Measurements from ENCODE around the gene SUCNR1. TPM values are rescaled to one million over a fixed set of nuclear protein-coding genes. Genes with fewer than 3 reads are reported as not detected.

SUCNR1 gene
- total RNA-seq, 1 experiment from 2014 or later, result not detected

- Histone ChIP-seq H3K4me2 (ENCODE audit: low read depth, low read length, poor library complexity, severe bottlenecking) (no peak overlapping the region), H3K9ac (ENCODE audit: low read length) (no peak overlapping the region), H3K36me3 (ENCODE audit: insufficient read depth, low read length) (no peaks in the 10 kb centered on the region), H3K27me3 (ENCODE audit: low read length) (no peaks in the 10 kb centered on the region), H3K9me3 (ENCODE audit: low read length) (no peaks in the 10 kb centered on the region), H3K27ac (ENCODE audit: low read length) (no peak overlapping the region), H4K20me1 (ENCODE audit: insufficient read depth, low read depth, low read length) (no peaks in the 10 kb centered on the region), H3K9me2 (replicated peaks; ENCODE audit: insufficient read depth, low read length) (no peaks in the 10 kb centered on the region), H3K4me3 (ENCODE audit: low read length) (no peak overlapping the region), H3K79me2 (ENCODE audit: low read length) (no peaks in the 10 kb centered on the region), H2AFZ (ENCODE audit: low read length) (no peak overlapping the region), H3K4me1 (ENCODE audit: low read length) (no peaks in the 10 kb centered on the region)
- DNase-seq, result no peak
Observed at GRCh38 chr3:151900884-151901643, 27.6 kb downstream of the SUCNR1 start.

GRCh38 chr3:151901644-151902285 lies 28.3 kb downstream of the SUCNR1 start:
- no peak for DNase-seq
- H3K9ac ChIP-seq (ENCODE audit: low read length), result no peak overlapping the region
- H4K20me1 ChIP-seq (ENCODE audit: insufficient read depth, low read depth, low read length), result no peaks in the 10 kb centered on the region
- no peaks in the 10 kb centered on the region for H3K27me3 ChIP-seq (ENCODE audit: low read length)
- no peaks in the 10 kb centered on the region for H3K4me1 ChIP-seq (ENCODE audit: low read length)
- H3K9me3 ChIP-seq (ENCODE audit: low read length), result no peaks in the 10 kb centered on the region
- H3K27ac ChIP-seq (ENCODE audit: low read length), result no peak overlapping the region
- H3K9me2 ChIP-seq (replicated peaks; ENCODE audit: insufficient read depth, low read length), result no peaks in the 10 kb centered on the region
- H3K4me3 ChIP-seq (ENCODE audit: low read length), result no peak overlapping the region
- no peak overlapping the region for H3K4me2 ChIP-seq (ENCODE audit: low read depth, low read length, poor library complexity, severe bottlenecking)
- H2AFZ ChIP-seq (ENCODE audit: low read length), result no peak overlapping the region
- no peaks in the 10 kb centered on the region for H3K36me3 ChIP-seq (ENCODE audit: insufficient read depth, low read length)
- H3K79me2 ChIP-seq (ENCODE audit: low read length), result no peaks in the 10 kb centered on the region

DNA sequence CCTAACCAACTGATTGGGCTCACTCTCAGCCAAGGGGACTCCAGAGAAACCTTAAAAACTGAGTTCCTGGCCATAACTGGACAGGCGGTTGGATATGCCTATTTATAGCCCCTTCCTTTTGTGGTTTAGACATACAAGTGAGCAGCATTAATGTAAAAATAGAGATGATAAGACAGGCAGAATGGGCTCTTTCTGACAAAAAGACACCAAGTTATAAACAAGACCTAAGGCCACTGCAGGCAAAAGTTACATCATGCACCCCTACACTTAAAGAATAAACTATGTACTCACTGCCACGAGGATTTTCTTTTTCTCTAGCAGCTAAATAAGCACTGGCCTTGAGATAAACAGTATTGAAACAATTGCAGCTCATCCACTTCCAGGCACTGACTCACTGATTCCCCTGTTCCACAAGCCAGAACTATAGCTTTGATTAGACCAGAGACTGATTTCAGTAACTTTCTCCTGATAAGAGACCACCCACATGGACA lies 30.1 kb downstream of the SUCNR1 start:
- Histone ChIP-seq H3K36me3 (ENCODE audit: insufficient read depth, low read length) (no peaks in the 10 kb centered on the region), H3K4me2 (ENCODE audit: low read depth, low read length, poor library complexity, severe bottlenecking) (no peak overlapping the region)

GRCh38 chr3:151905647-151906046 lies 32.2 kb downstream of the SUCNR1 start:
- no peak overlapping the region for H3K4me2 ChIP-seq (ENCODE audit: low read depth, low read length, poor library complexity, severe bottlenecking)
- no peaks in the 10 kb centered on the region for H3K79me2 ChIP-seq (ENCODE audit: low read length)
- no peak overlapping the region for H3K9ac ChIP-seq (ENCODE audit: low read length)
- H3K4me1 ChIP-seq (ENCODE audit: low read length), result no peaks in the 10 kb centered on the region
- no peaks in the 10 kb centered on the region for H4K20me1 ChIP-seq (ENCODE audit: insufficient read depth, low read depth, low read length)
- H3K36me3 ChIP-seq (ENCODE audit: insufficient read depth, low read length), result no peaks in the 10 kb centered on the region
- no peak overlapping the region for H3K4me3 ChIP-seq (ENCODE audit: low read length)
- H3K27ac ChIP-seq (ENCODE audit: low read length), result no peak overlapping the region
- DNase-seq, result no peak
- H3K27me3 ChIP-seq (ENCODE audit: low read length), result no peaks in the 10 kb centered on the region
- H3K9me2 ChIP-seq (replicated peaks; ENCODE audit: insufficient read depth, low read length), result no peaks in the 10 kb centered on the region
- no peaks in the 10 kb centered on the region for H3K9me3 ChIP-seq (ENCODE audit: low read length)
- H2AFZ ChIP-seq (ENCODE audit: low read length), result no peak overlapping the region

More for the DNA sequence above, 30.1 kb downstream of the SUCNR1 start:
- Histone ChIP-seq H3K79me2 (ENCODE audit: low read length) (no peaks in the 10 kb centered on the region), H3K27ac (ENCODE audit: low read length) (no peak overlapping the region), H4K20me1 (ENCODE audit: insufficient read depth, low read depth, low read length) (no peaks in the 10 kb centered on the region), H2AFZ (ENCODE audit: low read length) (no peak overlapping the region), H3K4me1 (ENCODE audit: low read length) (no peaks in the 10 kb centered on the region), H3K4me3 (ENCODE audit: low read length) (no peak overlapping the region), H3K9me2 (replicated peaks; ENCODE audit: insufficient read depth, low read length) (no peaks in the 10 kb centered on the region), H3K9ac (ENCODE audit: low read length) (no peak overlapping the region), H3K27me3 (ENCODE audit: low read length) (no peaks in the 10 kb centered on the region), H3K9me3 (ENCODE audit: low read length) (no peaks in the 10 kb centered on the region)
- no peak for DNase-seq

DNA sequence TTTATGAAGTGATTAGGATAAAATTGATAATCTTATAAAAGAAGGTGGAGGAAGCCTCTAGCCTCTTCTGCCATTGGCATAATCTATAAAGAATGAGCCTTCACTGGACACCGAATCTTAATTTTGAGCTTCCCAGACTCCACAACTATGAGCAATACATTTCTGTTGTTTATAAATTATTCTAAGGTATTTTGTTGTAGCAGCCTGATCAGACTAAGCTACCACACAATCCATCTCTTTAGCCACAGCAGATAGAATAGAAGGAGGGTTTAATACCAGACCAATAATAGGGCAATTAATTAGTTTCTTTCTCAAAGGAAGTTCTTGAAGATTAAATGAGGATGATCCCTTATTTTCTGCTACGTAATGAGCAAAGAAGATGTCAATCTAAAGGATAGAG lies 33.3 kb downstream of the SUCNR1 start:
- H3K36me3 ChIP-seq (ENCODE audit: insufficient read depth, low read length), result no peaks in the 10 kb centered on the region
- H3K27ac ChIP-seq (ENCODE audit: low read length), result no peak overlapping the region
- H3K9me3 ChIP-seq (ENCODE audit: low read length), result no peaks in the 10 kb centered on the region
- H3K9ac ChIP-seq (ENCODE audit: low read length), result no peak overlapping the region
- H3K9me2 ChIP-seq (replicated peaks; ENCODE audit: insufficient read depth, low read length), result no peaks in the 10 kb centered on the region
- no peaks in the 10 kb centered on the region for H3K79me2 ChIP-seq (ENCODE audit: low read length)
- H2AFZ ChIP-seq (ENCODE audit: low read length), result no peak overlapping the region
- no peak overlapping the region for H3K4me3 ChIP-seq (ENCODE audit: low read length)
- no peaks in the 10 kb centered on the region for H3K27me3 ChIP-seq (ENCODE audit: low read length)
- no peaks in the 10 kb centered on the region for H3K4me1 ChIP-seq (ENCODE audit: low read length)
- H4K20me1 ChIP-seq (ENCODE audit: insufficient read depth, low read depth, low read length), result no peaks in the 10 kb centered on the region
- no peak overlapping the region for H3K4me2 ChIP-seq (ENCODE audit: low read depth, low read length, poor library complexity, severe bottlenecking)
- DNase-seq, result no peak

DNA sequence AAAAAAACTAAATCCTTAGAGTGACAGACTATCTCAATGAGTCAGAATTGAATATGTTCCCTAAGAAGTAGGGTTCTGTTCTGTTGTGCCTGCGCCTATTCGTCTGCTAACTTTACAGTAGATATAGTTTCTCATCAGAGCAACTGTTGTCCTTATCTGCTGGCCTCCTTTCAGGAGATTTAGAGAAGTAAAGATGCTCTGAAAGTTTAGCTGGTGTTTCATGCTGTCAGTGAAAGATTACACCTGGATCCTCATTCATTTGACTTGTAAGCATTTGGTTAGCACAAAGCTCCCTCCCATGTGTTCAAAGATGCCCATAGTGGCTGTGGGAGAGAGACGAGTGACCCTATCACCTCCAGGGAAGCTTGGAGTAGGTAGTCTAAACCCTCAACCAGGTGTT lies 35.0 kb downstream of the SUCNR1 start:
- Histone ChIP-seq H3K4me1 (ENCODE audit: low read length) (no peaks in the 10 kb centered on the region), H3K4me3 (ENCODE audit: low read length) (no peak overlapping the region), H3K9ac (ENCODE audit: low read length) (no peak overlapping the region), H3K27ac (ENCODE audit: low read length) (no peak overlapping the region), H3K4me2 (ENCODE audit: low read depth, low read length, poor library complexity, severe bottlenecking) (no peak overlapping the region), H3K79me2 (ENCODE audit: low read length) (no peaks in the 10 kb centered on the region), H3K9me3 (ENCODE audit: low read length) (no peaks in the 10 kb centered on the region), H2AFZ (ENCODE audit: low read length) (no peak overlapping the region), H4K20me1 (ENCODE audit: insufficient read depth, low read depth, low read length) (no peaks in the 10 kb centered on the region), H3K9me2 (replicated peaks; ENCODE audit: insufficient read depth, low read length) (no peaks in the 10 kb centered on the region), H3K36me3 (ENCODE audit: insufficient read depth, low read length) (no peaks in the 10 kb centered on the region), H3K27me3 (ENCODE audit: low read length) (no peaks in the 10 kb centered on the region)
- no peak for DNase-seq

DNA sequence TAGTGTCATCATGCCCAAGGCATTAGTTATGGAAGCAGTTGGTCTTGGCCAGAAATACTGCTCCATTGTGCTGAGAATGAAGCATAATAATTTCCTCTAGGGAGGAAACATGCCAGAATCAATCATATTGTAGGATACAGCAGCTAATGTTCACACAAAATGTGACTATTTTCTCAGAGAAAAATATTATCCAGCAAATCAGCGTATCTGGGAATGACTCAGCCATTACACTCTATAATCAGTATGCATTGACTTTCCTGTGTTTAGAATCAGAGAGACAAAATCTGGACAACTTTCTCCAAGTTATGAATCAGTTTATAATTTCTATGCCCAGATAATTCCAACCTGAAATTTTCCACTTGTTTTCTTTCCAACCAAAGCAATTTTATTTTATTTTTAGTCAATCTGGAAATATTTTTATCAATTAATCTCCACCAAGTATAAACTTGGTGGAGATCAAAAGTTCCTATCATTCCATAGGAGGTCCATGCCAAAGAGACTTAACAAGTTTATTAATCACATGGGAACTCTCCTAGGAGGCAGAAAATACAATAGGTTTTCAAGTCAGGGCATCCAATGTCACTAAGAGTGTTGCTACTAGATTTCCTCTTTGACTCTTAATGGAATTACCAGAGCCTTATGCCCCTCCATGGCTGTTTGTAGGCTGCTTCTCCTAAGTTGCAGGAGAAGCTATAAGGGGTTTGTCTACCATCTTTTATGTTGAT lies 36.4 kb downstream of the SUCNR1 start:
- no peak overlapping the region for H3K27ac ChIP-seq (ENCODE audit: low read length)
- H3K4me2 ChIP-seq (ENCODE audit: low read depth, low read length, poor library complexity, severe bottlenecking), result no peak overlapping the region
- H3K36me3 ChIP-seq (ENCODE audit: insufficient read depth, low read length), result no peaks in the 10 kb centered on the region
- no peaks in the 10 kb centered on the region for H4K20me1 ChIP-seq (ENCODE audit: insufficient read depth, low read depth, low read length)
- H3K27me3 ChIP-seq (ENCODE audit: low read length), result no peaks in the 10 kb centered on the region
- H3K9ac ChIP-seq (ENCODE audit: low read length), result no peak overlapping the region
- no peak overlapping the region for H3K4me3 ChIP-seq (ENCODE audit: low read length)
- H3K9me2 ChIP-seq (replicated peaks; ENCODE audit: insufficient read depth, low read length), result no peaks in the 10 kb centered on the region
- H3K4me1 ChIP-seq (ENCODE audit: low read length), result no peaks in the 10 kb centered on the region
- H3K9me3 ChIP-seq (ENCODE audit: low read length), result no peaks in the 10 kb centered on the region
- no peak overlapping the region for H2AFZ ChIP-seq (ENCODE audit: low read length)
- no peak for DNase-seq
- no peaks in the 10 kb centered on the region for H3K79me2 ChIP-seq (ENCODE audit: low read length)

GRCh38 chr3:151911462-151911861 lies 38.0 kb downstream of the SUCNR1 start:
- Histone ChIP-seq H3K4me1 (ENCODE audit: low read length) (no peaks in the 10 kb centered on the region), H3K27ac (ENCODE audit: low read length) (no peak overlapping the region), H3K9me2 (replicated peaks; ENCODE audit: insufficient read depth, low read length) (no peaks in the 10 kb centered on the region), H3K9me3 (ENCODE audit: low read length) (no peaks in the 10 kb centered on the region), H3K36me3 (ENCODE audit: insufficient read depth, low read length) (no peaks in the 10 kb centered on the region), H4K20me1 (ENCODE audit: insufficient read depth, low read depth, low read length) (no peaks in the 10 kb centered on the region), H2AFZ (ENCODE audit: low read length) (no peak overlapping the region), H3K27me3 (ENCODE audit: low read length) (no peaks in the 10 kb centered on the region), H3K9ac (ENCODE audit: low read length) (no peak overlapping the region), H3K79me2 (ENCODE audit: low read length) (no peaks in the 10 kb centered on the region), H3K4me2 (ENCODE audit: low read depth, low read length, poor library complexity, severe bottlenecking) (no peak overlapping the region), H3K4me3 (ENCODE audit: low read length) (no peak overlapping the region)
- DNase-seq, result no peak

Data from Karpas-422 (cell line).